Measurements from ENCODE around the gene CTNNA3. TPM values are rescaled to one million over a fixed set of nuclear protein-coding genes. Genes with fewer than 3 reads are reported as not detected.

Gene CTNNA3
- total RNA-seq, 2 donors from 2014 or later: 20.3 to 23.8 TPM

- H3K36me3 ChIP-seq: no peaks in the 10 kb centered on the region
- no peak overlapping the region for H3K4me3 ChIP-seq
- no peaks in the 10 kb centered on the region for H3K9me3 ChIP-seq
- no peaks in the 10 kb centered on the region for H3K4me1 ChIP-seq
- no peak for DNase-seq (ENCODE audit: low spot score)
- H3K27ac ChIP-seq: no peak overlapping the region
- no peak for TF ChIP-seq CTCF (IDR thresholded peaks at IDR 0.05)
- no peaks in the 10 kb centered on the region for H3K27me3 ChIP-seq
These were observed 585.7 kb downstream of the CTNNA3 start for GRCh38 chr10:67110286-67110685.

GRCh38 chr10:67107670-67108069, 588.3 kb downstream of the CTNNA3 start:
- Histone ChIP-seq H3K27ac (no peak overlapping the region), H3K36me3 (no peaks in the 10 kb centered on the region), H3K4me1 (no peaks in the 10 kb centered on the region), H3K9me3 (no peaks in the 10 kb centered on the region), H3K27me3 (no peaks in the 10 kb centered on the region), H3K4me3 (no peak overlapping the region)
- no peak for DNase-seq (ENCODE audit: low spot score)
- TF ChIP-seq CTCF (IDR thresholded peaks at IDR 0.05): no peak

- H3K4me1 ChIP-seq: no peaks in the 10 kb centered on the region
- no peaks in the 10 kb centered on the region for H3K36me3 ChIP-seq
- H3K9me3 ChIP-seq: no peaks in the 10 kb centered on the region
- no peak overlapping the region for H3K27ac ChIP-seq
- no peak overlapping the region for H3K4me3 ChIP-seq
- DNase-seq (ENCODE audit: low spot score): no peak
- no peaks in the 10 kb centered on the region for H3K27me3 ChIP-seq
- no peak for TF ChIP-seq CTCF (IDR thresholded peaks at IDR 0.05)
These were observed 595.0 kb downstream of the CTNNA3 start for GRCh38 chr10:67100951-67101350.

GRCh38 chr10:67098461-67098860, 597.5 kb downstream of the CTNNA3 start:
- no peak for DNase-seq (ENCODE audit: low spot score)
- no peak for TF ChIP-seq CTCF (IDR thresholded peaks at IDR 0.05)
- Histone ChIP-seq H3K27me3 (no peaks in the 10 kb centered on the region), H3K27ac (no peak overlapping the region), H3K9me3 (no peaks in the 10 kb centered on the region), H3K4me1 (no peaks in the 10 kb centered on the region), H3K4me3 (no peak overlapping the region), H3K36me3 (no peaks in the 10 kb centered on the region)

GRCh38 chr10:67095531-67095930, 600.5 kb downstream of the CTNNA3 start:
- Histone ChIP-seq H3K27me3 (no peaks in the 10 kb centered on the region), H3K4me1 (no peaks in the 10 kb centered on the region), H3K27ac (no peak overlapping the region), H3K4me3 (no peak overlapping the region), H3K36me3 (no peaks in the 10 kb centered on the region), H3K9me3 (no peaks in the 10 kb centered on the region)
- no peak for TF ChIP-seq CTCF (IDR thresholded peaks at IDR 0.05)
- no peak for DNase-seq (ENCODE audit: low spot score)

- no peak for DNase-seq (ENCODE audit: low spot score)
- H3K27me3 ChIP-seq: no peaks in the 10 kb centered on the region
- peak overlapping the region in 1 of 2 donors; percentile 55 for H3K27ac ChIP-seq
- H3K9me3 ChIP-seq: no peaks in the 10 kb centered on the region
- no peak for TF ChIP-seq CTCF (IDR thresholded peaks at IDR 0.05)
- H3K36me3 ChIP-seq: no peaks in the 10 kb centered on the region
- no peaks in the 10 kb centered on the region for H3K4me1 ChIP-seq
- no peak overlapping the region for H3K4me3 ChIP-seq
These were observed 608.0 kb downstream of the CTNNA3 start for GRCh38 chr10:67088036-67088435.

Data from right atrium auricular region (tissue), 2 donors.